Mucosa of stomach (tissue), 1 donor: ENCODE results near the gene KLHL36.

Experiments
- H3K27me3 ChIP-seq: one replicate; pipeline ENCODE4 v1.7.0; 2013; ENCODE audit warnings: mild to moderate bottlenecking, low read length; ENCODE audit not compliant: control insufficient read depth, insufficient read depth
- H3K36me3 ChIP-seq: one replicate; pipeline ENCODE4 v1.7.0; 2013; ENCODE audit warnings: low read length; ENCODE audit not compliant: control insufficient read depth, insufficient read depth
- H3K4me1 ChIP-seq: one replicate; pipeline ENCODE4 v1.7.0; 2013; ENCODE audit warnings: mild to moderate bottlenecking, low read length; ENCODE audit not compliant: control insufficient read depth, insufficient read depth
- H3K4me3 ChIP-seq: one replicate; pipeline ENCODE4 v1.7.0; 2013; ENCODE audit warnings: low read length
- H3K9ac ChIP-seq: one replicate; pipeline ENCODE4 v1.7.0; 2013; ENCODE audit warnings: mild to moderate bottlenecking, low read length, moderate library complexity
- H3K9me3 ChIP-seq: one replicate; pipeline ENCODE4 v1.7.0; 2013; ENCODE audit warnings: mild to moderate bottlenecking, low read length, moderate library complexity; ENCODE audit not compliant: control insufficient read depth
- donor health status: Pancreatic carcinoma.

Gene KLHL36

GRCh38 chr16:84654238-84654637 lies 5.9 kb downstream of the KLHL36 start:
- Histone ChIP-seq H3K9me3 (no peaks in the 10 kb centered on the region), H3K36me3 (peaks cover 17% of the 10 kb centered on the region), H3K4me3 (no peak overlapping the region), H3K9ac (no peak overlapping the region), H3K4me1 (peaks cover 3% of the 10 kb centered on the region), H3K27me3 (no peaks in the 10 kb centered on the region)

GRCh38 chr16:84654998-84655397 lies 6.7 kb downstream of the KLHL36 start:
- Histone ChIP-seq H3K9me3 (no peaks in the 10 kb centered on the region), H3K4me3 (no peak overlapping the region), H3K27me3 (no peaks in the 10 kb centered on the region), H3K9ac (no peak overlapping the region), H3K36me3 (peaks cover 17% of the 10 kb centered on the region), H3K4me1 (no peaks in the 10 kb centered on the region)

GRCh38 chr16:84656649-84657048 lies 8.3 kb downstream of the KLHL36 start:
- Histone ChIP-seq H3K36me3 (peaks cover 17% of the 10 kb centered on the region), H3K4me3 (no peak overlapping the region), H3K9ac (no peak overlapping the region), H3K4me1 (no peaks in the 10 kb centered on the region), H3K27me3 (no peaks in the 10 kb centered on the region), H3K9me3 (no peaks in the 10 kb centered on the region)

- no peaks in the 10 kb centered on the region for H3K27me3 ChIP-seq
- H3K9ac ChIP-seq, result no peak overlapping the region
- H3K9me3 ChIP-seq, result no peaks in the 10 kb centered on the region
- no peaks in the 10 kb centered on the region for H3K4me1 ChIP-seq
- no peak overlapping the region for H3K4me3 ChIP-seq
- peaks cover 21% of the 10 kb centered on the region for H3K36me3 ChIP-seq
These were observed 9.0 kb downstream of the KLHL36 start for GRCh38 chr16:84657229-84657837.

GRCh38 chr16:84658690-84659089 lies 10.4 kb downstream of the KLHL36 start:
- peaks cover 31% of the 10 kb centered on the region for H3K36me3 ChIP-seq
- no peak overlapping the region for H3K4me3 ChIP-seq
- no peaks in the 10 kb centered on the region for H3K9me3 ChIP-seq
- H3K9ac ChIP-seq, result no peak overlapping the region
- no peaks in the 10 kb centered on the region for H3K27me3 ChIP-seq
- H3K4me1 ChIP-seq, result no peaks in the 10 kb centered on the region

- H3K4me3 ChIP-seq, result no peak overlapping the region
- H3K27me3 ChIP-seq, result no peaks in the 10 kb centered on the region
- H3K4me1 ChIP-seq, result no peaks in the 10 kb centered on the region
- H3K36me3 ChIP-seq, result peaks cover 31% of the 10 kb centered on the region
- no peak overlapping the region for H3K9ac ChIP-seq
- no peaks in the 10 kb centered on the region for H3K9me3 ChIP-seq
These were observed 11.5 kb downstream of the KLHL36 start for GRCh38 chr16:84659656-84660300.

- H3K4me1 ChIP-seq, result no peaks in the 10 kb centered on the region
- H3K9ac ChIP-seq, result no peak overlapping the region
- H3K4me3 ChIP-seq, result no peak overlapping the region
- no peaks in the 10 kb centered on the region for H3K9me3 ChIP-seq
- no peaks in the 10 kb centered on the region for H3K27me3 ChIP-seq
- H3K36me3 ChIP-seq, result peaks cover 31% of the 10 kb centered on the region
These were observed 12.7 kb downstream of the KLHL36 start for GRCh38 chr16:84660973-84661372.

GRCh38 chr16:84661418-84662060 lies 13.2 kb downstream of the KLHL36 start:
- H3K4me3 ChIP-seq, result no peak overlapping the region
- H3K4me1 ChIP-seq, result no peaks in the 10 kb centered on the region
- no peaks in the 10 kb centered on the region for H3K27me3 ChIP-seq
- peaks cover 31% of the 10 kb centered on the region for H3K36me3 ChIP-seq
- no peak overlapping the region for H3K9ac ChIP-seq
- H3K9me3 ChIP-seq, result no peaks in the 10 kb centered on the region

GRCh38 chr16:84662471-84662870 lies 14.2 kb downstream of the KLHL36 start:
- H3K4me3 ChIP-seq, result no peak overlapping the region
- H3K4me1 ChIP-seq, result no peaks in the 10 kb centered on the region
- H3K9ac ChIP-seq, result no peak overlapping the region
- H3K9me3 ChIP-seq, result no peaks in the 10 kb centered on the region
- H3K36me3 ChIP-seq, result peaks cover 22% of the 10 kb centered on the region
- no peaks in the 10 kb centered on the region for H3K27me3 ChIP-seq

GRCh38 chr16:84663433-84664101 lies 15.3 kb downstream of the KLHL36 start:
- Histone ChIP-seq H3K9me3 (no peaks in the 10 kb centered on the region), H3K36me3 (peaks cover 14% of the 10 kb centered on the region)

GRCh38 chr16:84665359-84665758 lies 17.0 kb downstream of the KLHL36 start:
- Histone ChIP-seq H3K9ac (no peak overlapping the region), H3K9me3 (no peaks in the 10 kb centered on the region), H3K36me3 (peaks cover 14% of the 10 kb centered on the region), H3K4me1 (no peaks in the 10 kb centered on the region), H3K27me3 (no peaks in the 10 kb centered on the region), H3K4me3 (no peak overlapping the region)

More at GRCh38 chr16:84663433-84664101, 15.3 kb downstream of the KLHL36 start:
- Histone ChIP-seq H3K4me1 (no peaks in the 10 kb centered on the region), H3K27me3 (no peaks in the 10 kb centered on the region), H3K9ac (no peak overlapping the region), H3K4me3 (no peak overlapping the region)

GRCh38 chr16:84665843-84666242 lies 17.5 kb downstream of the KLHL36 start:
- no peak overlapping the region for H3K4me3 ChIP-seq
- no peaks in the 10 kb centered on the region for H3K27me3 ChIP-seq
- no peak overlapping the region for H3K9ac ChIP-seq
- peaks cover 14% of the 10 kb centered on the region for H3K36me3 ChIP-seq
- H3K9me3 ChIP-seq, result no peaks in the 10 kb centered on the region
- no peaks in the 10 kb centered on the region for H3K4me1 ChIP-seq
